ENCODE measurements around the gene ZNF81. TPM values are rescaled to one million over a fixed set of nuclear protein-coding genes. Genes with fewer than 3 reads are reported as not detected.

Gene ZNF81
- 15.6 TPM for total RNA-seq

GRCh38 chrX:47836164-47837072, at the start of gene ZNF81:
TSS of gene ZNF81 (plus strand) at chrX:47836902. CDS start at chrX:47846268, 9,366 bp downstream.

Other genes with a start within 250 kb of the ZNF81 start
- 5.7 TPM for gene SYN1, start 217.0 kb upstream of the ZNF81 start, total RNA-seq
- gene CFP, start 207.0 kb upstream of the ZNF81 start, total RNA-seq: 5.2 TPM
- 16.4 TPM for gene ELK1, start 186.3 kb upstream of the ZNF81 start, total RNA-seq
- gene UXT, start 177.7 kb upstream of the ZNF81 start, total RNA-seq: 41.6 TPM
- gene ZNF182, start 167.1 kb downstream of the ZNF81 start, total RNA-seq: 13.0 TPM
- not detected for gene SPACA5, start 170.1 kb downstream of the ZNF81 start, total RNA-seq
- 12.4 TPM for gene ZNF630, start 234.7 kb downstream of the ZNF81 start, total RNA-seq

Measured in camera-type eye (tissue), 1 donor.